H1 (cell line): ENCODE results near the gene ADTRP. TPM values are rescaled to one million over a fixed set of nuclear protein-coding genes. Genes with fewer than 3 reads are reported as not detected.

Source experiments
- CTCF ChIA-PET: fragments of 300-600 bp; sonication (Branson Sonifier 250); formaldehyde crosslinking; loops from one replicate; lab custom pipeline; 2021; ENCODE audit not compliant: partially characterized antibody; lab: Charles Lee
- POLR2A ChIA-PET: fragments of 300-600 bp; sonication (Branson Sonifier 250); formaldehyde crosslinking; loops from one replicate; lab custom pipeline; 2021; ENCODE audit warnings: inconsistent platforms; ENCODE audit not compliant: partially characterized antibody; lab: Charles Lee
- DNase-seq, 2 experiments: peaks; one replicate each; pipeline versions ENCODE4 v3.0.0 to v3.0.0-alpha.2; 2010 to 2022; ENCODE audit warnings: low spot score in 2 of 2, low read depth in 1 of 2, mixed read lengths in 1 of 2
- FAIRE-seq: peaks from 2 replicates; lab custom pipeline; 2011; peaks lifted over from hg19 to GRCh38; lab: Jason Lieb, UNC
- H2AFZ ChIP-seq: 2 replicates; pipeline ENCODE4 v1.8.1; 2012; ENCODE audit warnings: low read length, inconsistent platforms
- H2AK5ac ChIP-seq: 2 replicates; pipeline ENCODE4 v1.6.1; 2013; ENCODE audit warnings: low read depth, low read length
- H2BK120ac ChIP-seq: replicated peaks from 2 replicates; pipeline ENCODE3; 2013; ENCODE audit warnings: low read depth, low read length, inconsistent platforms
- H2BK12ac ChIP-seq: 2 replicates; pipeline ENCODE4 v1.6.1; 2013; ENCODE audit warnings: low read depth, low read length
- H2BK15ac ChIP-seq: 2 replicates; pipeline ENCODE4 v1.6.1; 2013; ENCODE audit warnings: low read length
- H2BK20ac ChIP-seq: 2 replicates; pipeline ENCODE4 v1.6.1; 2013; ENCODE audit warnings: low read length
- H2BK5ac ChIP-seq: 2 replicates; pipeline ENCODE4 v1.6.1; 2013; ENCODE audit warnings: low read depth, low read length
- H3K14ac ChIP-seq: 2 replicates; pipeline ENCODE4 v1.6.1; 2013; ENCODE audit warnings: inconsistent platforms; ENCODE audit not compliant: insufficient read length
- H3K18ac ChIP-seq: 2 replicates; pipeline ENCODE4 v1.6.1; 2013; ENCODE audit warnings: low read length; ENCODE audit errors: extremely low read depth
- H3K23ac ChIP-seq: 2 replicates; pipeline ENCODE4 v1.6.1; 2013; ENCODE audit warnings: inconsistent platforms; ENCODE audit not compliant: insufficient read length
- H3K23me2 ChIP-seq: 2 replicates; pipeline ENCODE4 v1.6.1; 2013; ENCODE audit warnings: low read depth, low read length
- H3K27ac ChIP-seq: 2 replicates; pipeline ENCODE4 v1.6.1; 2011; ENCODE audit warnings: low read depth, low read length, inconsistent platforms
- H3K27me3 ChIP-seq, 4 experiments: replicated peaks in 1 of 4; 1 replicate in 1 of 4; 2 replicates in 3 of 4; pipeline versions ENCODE4 v1.6.1 to v1.8.1; 2011 to 2013; ENCODE audit warnings: low read length in 3 of 4, mild to moderate bottlenecking in 3 of 4, inconsistent platforms in 2 of 4, mixed read lengths in 2 of 4, moderate library complexity in 1 of 4; ENCODE audit not compliant: control insufficient read depth in 3 of 4, insufficient read depth in 3 of 4; ENCODE audit errors: extremely low read depth in 1 of 4
- H3K36me3 ChIP-seq, 4 experiments: 2 replicates each; pipeline versions ENCODE4 v1.6.1 to v1.8.1; 2011 to 2013; ENCODE audit warnings: mild to moderate bottlenecking in 4 of 4, low read length in 3 of 4, moderate library complexity in 2 of 4, control low read depth in 1 of 4, inconsistent platforms in 1 of 4; ENCODE audit not compliant: insufficient read depth in 4 of 4, control insufficient read depth in 2 of 4
- H3K4ac ChIP-seq: replicated peaks from 2 replicates; pipeline ENCODE3; 2013; ENCODE audit warnings: low read length, low read depth, mixed read lengths, inconsistent platforms; ENCODE audit not compliant: insufficient read length
- H3K4me1 ChIP-seq, 4 experiments: replicated peaks in 1 of 4; 1 replicate in 1 of 4; 2 replicates in 3 of 4; pipeline versions ENCODE4 v1.6.1 to v1.8.1; 2011 to 2013; ENCODE audit warnings: low read length in 3 of 4, inconsistent platforms in 2 of 4, mixed read lengths in 1 of 4; ENCODE audit not compliant: insufficient read depth in 4 of 4, control insufficient read depth in 3 of 4
- H3K4me2 ChIP-seq, 2 experiments: 2 replicates each; pipeline versions ENCODE4 v1.6.1 to v1.8.1; 2011 to 2013; ENCODE audit warnings: low read depth in 2 of 2, low read length in 2 of 2, control low read depth in 1 of 2, inconsistent platforms in 1 of 2, mild to moderate bottlenecking in 1 of 2; ENCODE audit not compliant: insufficient read depth in 1 of 2
- H3K4me3 ChIP-seq, 4 experiments: fragments of 200-600, 300-600 bp in 1 of 4; sonication (generic), shearing (Covaris generic), sonication (Bioruptor Twin) in 1 of 4; 2 replicates each; pipeline versions ENCODE4 v1.5.1 to v1.8.1; 2011 to 2016; ENCODE audit warnings: low read length in 4 of 4, low read depth in 3 of 4, control low read depth in 2 of 4, inconsistent platforms in 2 of 4, mild to moderate bottlenecking in 2 of 4, mixed read lengths in 1 of 4, moderate library complexity in 1 of 4; ENCODE audit not compliant: insufficient read depth in 2 of 4; ENCODE audit errors: extremely low read depth in 1 of 4
- H3K56ac ChIP-seq: replicated peaks from 2 replicates; pipeline ENCODE3; 2013; ENCODE audit warnings: low read depth, mild to moderate bottlenecking, mixed read lengths, low read length, inconsistent platforms; ENCODE audit not compliant: insufficient read length
- H3K79me1 ChIP-seq: 2 replicates; pipeline ENCODE4 v1.6.1; 2013; ENCODE audit warnings: low read depth, low read length, control low read depth
- H3K79me2 ChIP-seq, 2 experiments: 2 replicates each; pipeline versions ENCODE4 v1.6.1 to v1.8.1; 2012 to 2013; ENCODE audit warnings: low read length in 2 of 2, mild to moderate bottlenecking in 2 of 2, inconsistent platforms in 1 of 2; ENCODE audit not compliant: insufficient read depth in 2 of 2, control insufficient read depth in 1 of 2
- H3K9ac ChIP-seq, 4 experiments: replicated peaks in 1 of 4; 1 replicate in 1 of 4; 2 replicates in 3 of 4; pipeline versions ENCODE4 v1.6.1 to v1.8.1; 2011 to 2013; ENCODE audit warnings: low read depth in 3 of 4, low read length in 3 of 4, control low read depth in 2 of 4, mild to moderate bottlenecking in 2 of 4, moderate library complexity in 2 of 4, inconsistent platforms in 1 of 4; ENCODE audit errors: extremely low read depth in 1 of 4
- H3K9me3 ChIP-seq, 2 experiments: 2 replicates each; pipeline versions ENCODE4 v1.6.1 to v1.8.1; 2012 to 2013; ENCODE audit warnings: mild to moderate bottlenecking in 2 of 2, moderate library complexity in 2 of 2, control low read depth in 1 of 2, inconsistent platforms in 1 of 2, low read depth in 1 of 2, low read length in 1 of 2, mixed read lengths in 1 of 2; ENCODE audit not compliant: insufficient read depth in 2 of 2
- H4K20me1 ChIP-seq, 2 experiments: replicated peaks in 1 of 2; 2 replicates each; pipeline versions ENCODE3 to v1.8.1; 2011 to 2013; ENCODE audit warnings: inconsistent platforms in 2 of 2, low read length in 2 of 2, mild to moderate bottlenecking in 1 of 2; ENCODE audit not compliant: insufficient read depth in 2 of 2, control insufficient read depth in 1 of 2
- H4K5ac ChIP-seq: 2 replicates; pipeline ENCODE4 v1.6.1; 2013; ENCODE audit warnings: low read length, low read depth, mixed read lengths, inconsistent platforms; ENCODE audit not compliant: insufficient read length
- H4K8ac ChIP-seq: 2 replicates; pipeline ENCODE4 v1.8.0; 2013; ENCODE audit warnings: mild to moderate bottlenecking, moderate library complexity, low read length, inconsistent platforms; ENCODE audit not compliant: insufficient read depth; ENCODE audit errors: extremely low read depth
- H4K91ac ChIP-seq: replicated peaks from 2 replicates; pipeline ENCODE3; 2013; ENCODE audit warnings: low read length, mixed read lengths, inconsistent platforms; ENCODE audit not compliant: insufficient read length
- CBX8 ChIP-seq: fragments of 300-800, 300-1000 bp; sonication (generic); IDR thresholded peaks from 2 replicates; pipeline ENCODE4 v1.7.1; 2016; ENCODE audit warnings: low read depth, low read length, borderline replicate concordance
- WGBS, 2 experiments: shearing (Covaris generic) in 1 of 2; methylation state at CpG; one replicate each; pipeline versions ENCODE4 v1.1.6 to v1.1.7; 2013 to 2015; ENCODE audit warnings: low lambda C conversion rate in 2 of 2, mixed read lengths in 2 of 2, inconsistent platforms in 1 of 2, low coverage in 1 of 2, missing lambda C conversion rate in 1 of 2; ENCODE audit not compliant: insufficient replicate concordance in 2 of 2, insufficient coverage in 1 of 2, insufficient read length in 1 of 2; ENCODE audit errors: extremely low coverage in 1 of 2, missing lambda C conversion rate in 1 of 2; 5-methylcytosine and 5-hydroxymethylcytosine counted together
- polyA plus RNA-seq, 7 experiments: library from polyadenylated mRNA; depleted of rRNA in 3 of 7; stranded (reverse) in 5 of 7; unstranded in 2 of 7; fragments of >200 nt in 5 of 7; fragments of 200-250 nt in 2 of 7; gene quantifications; 1 replicate in 5 of 7; 2 replicates in 1 of 7; 4 replicates in 1 of 7; pipeline versions ENCODE4 v1.2.1 to v1.2.3, GENCODE V29; 2011 to 2013; ENCODE audit warnings: missing spikeins in 2 of 7, mixed read lengths in 2 of 7
- total RNA-seq: library from RNA; stranded (reverse); fragmentation: NEBNext Ultra II Directional; extraction: Animal tissue kit (Norgen Biotek cat#: 25700); gene quantifications from 2 replicates; pipeline ENCODE4 v1.2.1, GENCODE V29; 2021

ADTRP gene
- total and polyA plus RNA-seq, 2 of the 8 experiments (the other 6 are each of a cell fraction or from before 2014, with no cell fraction given) = 0.08 to 0.45 TPM

DNA sequence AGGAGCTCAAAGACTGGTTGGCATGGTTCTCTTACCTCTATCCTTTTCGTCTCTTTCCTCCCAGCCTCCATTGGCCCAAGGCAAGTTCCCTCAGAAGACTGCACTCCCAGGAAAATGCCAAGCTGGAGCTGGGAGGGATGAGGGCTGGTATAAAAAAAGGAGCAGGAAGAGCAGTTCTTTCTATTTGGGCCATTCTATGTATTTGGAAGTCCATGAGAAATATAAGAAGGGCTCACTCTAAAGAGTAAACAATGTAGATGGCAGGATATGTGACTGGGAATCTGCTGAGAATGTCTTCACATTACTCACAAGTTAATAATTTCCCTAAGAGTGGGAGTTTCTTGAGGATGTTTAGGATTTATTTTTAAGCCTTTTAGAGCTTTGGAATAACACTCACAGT, 36.6 kb upstream of the ADTRP start:
- no peak overlapping the region for H3K4me2 ChIP-seq
- H4K5ac ChIP-seq = no peak overlapping the region
- no peak overlapping the region for H4K8ac ChIP-seq
- H3K79me1 ChIP-seq = no peaks in the 10 kb centered on the region
- H3K18ac ChIP-seq = no peak overlapping the region
- H2BK5ac ChIP-seq = no peak overlapping the region
- no peak overlapping the region; the same call in none of the 2 replicates for H2AFZ ChIP-seq
- no peaks in the 10 kb centered on the region; the same call in 1 of the 2 replicates for H3K23me2 ChIP-seq
- no peak overlapping the region for H3K23ac ChIP-seq
- H2BK120ac ChIP-seq = no peak overlapping the region
- H3K9me3 ChIP-seq = no peaks in the 10 kb centered on the region
- no peak overlapping the region for H2BK15ac ChIP-seq
- no peak overlapping the region for H3K14ac ChIP-seq
- H3K27me3 ChIP-seq = no peaks in the 10 kb centered on the region
- FAIRE-seq (no peak), DNase-seq (no peak)
- H4K91ac ChIP-seq = no peak overlapping the region
- WGBS, 2 experiments = 79% methylated on average over 1 of the region's 1 CpG; no CpG with 5 or more reads in 1 of the 2 experiments
- H3K4me3 ChIP-seq = no peak overlapping the region
- H2BK20ac ChIP-seq = no peak overlapping the region
- H3K4ac ChIP-seq = no peak overlapping the region
- CTCF ChIA-PET = no interaction called here
- H3K36me3 ChIP-seq = no peaks in the 10 kb centered on the region
- POLR2A ChIA-PET = no interaction called here
- H3K56ac ChIP-seq = no peak overlapping the region
- H3K9ac ChIP-seq = no peak overlapping the region
- no peak overlapping the region for H3K27ac ChIP-seq
- no peak overlapping the region for H2BK12ac ChIP-seq
- H2AK5ac ChIP-seq = no peak overlapping the region
- H3K79me2 ChIP-seq = no peaks in the 10 kb centered on the region
- no peaks in the 10 kb centered on the region for H4K20me1 ChIP-seq
- H3K4me1 ChIP-seq = no peaks in the 10 kb centered on the region
- no peak for TF ChIP-seq CBX8
